ENCODE results near the gene JAKMIP1. TPM values are rescaled to one million over a fixed set of nuclear protein-coding genes. Genes with fewer than 3 reads are reported as not detected.
A peak's percentile ranks its signal among the peaks of the same experiment; 100 is the strongest.

Gene JAKMIP1
- total RNA-seq, 4 donors from 2014 or later: 0.26 to 0.48 TPM; not detected in 2

GRCh38 chr4:6002492-6002833, 197.9 kb downstream of the JAKMIP1 start:
- DNase-seq: no peak
- Histone ChIP-seq H3K9me3 (no peaks in the 10 kb centered on the region), H3K27me3 (no peaks in the 10 kb centered on the region), H3K4me3 (no peak overlapping the region), H3K4me1 (no peaks in the 10 kb centered on the region), H3K36me3 (no peaks in the 10 kb centered on the region), H3K27ac (no peak overlapping the region)
- TF ChIP-seq POLR2A (IDR thresholded peaks at IDR 0.05) (no peak), CTCF (IDR thresholded peaks at IDR 0.05) (no peak)
- intact Hi-C loops (cut with DNase I; ENCODE audit: low total_unique reads): no loop called here

GRCh38 chr4:6001680-6002491, 198.5 kb downstream of the JAKMIP1 start:
- H3K4me1 ChIP-seq: no peaks in the 10 kb centered on the region
- no peak for DNase-seq
- H3K36me3 ChIP-seq: no peaks in the 10 kb centered on the region
- no peaks in the 10 kb centered on the region for H3K27me3 ChIP-seq
- H3K4me3 ChIP-seq: no peak overlapping the region
- no peak for TF ChIP-seq CTCF (IDR thresholded peaks at IDR 0.05)
- TF ChIP-seq POLR2A (IDR thresholded peaks at IDR 0.05): no peak
- no peaks in the 10 kb centered on the region for H3K9me3 ChIP-seq
- no peak overlapping the region for H3K27ac ChIP-seq
- intact Hi-C loops (cut with DNase I; ENCODE audit: low total_unique reads): no loop called here

- DNase-seq: no peak
- intact Hi-C loops (cut with DNase I; ENCODE audit: low total_unique reads): no loop called here
- TF ChIP-seq POLR2A (IDR thresholded peaks at IDR 0.05) (no peak), CTCF (IDR thresholded peaks at IDR 0.05) (no peak)
- Histone ChIP-seq H3K4me3 (no peak overlapping the region), H3K27ac (no peak overlapping the region), H3K9me3 (no peaks in the 10 kb centered on the region), H3K27me3 (no peaks in the 10 kb centered on the region), H3K4me1 (no peaks in the 10 kb centered on the region), H3K36me3 (no peaks in the 10 kb centered on the region)
These were observed 200.5 kb downstream of the JAKMIP1 start for GRCh38 chr4:5999830-6000365.

GRCh38 chr4:5999356-5999755, 201.0 kb downstream of the JAKMIP1 start:
- Histone ChIP-seq H3K4me3 (no peak overlapping the region), H3K4me1 (no peaks in the 10 kb centered on the region), H3K36me3 (no peaks in the 10 kb centered on the region), H3K27ac (no peak overlapping the region), H3K9me3 (no peaks in the 10 kb centered on the region), H3K27me3 (no peaks in the 10 kb centered on the region)
- intact Hi-C loops (cut with DNase I; ENCODE audit: low total_unique reads): no loop called here
- no peak for TF ChIP-seq POLR2A (IDR thresholded peaks at IDR 0.05)
- no peak for TF ChIP-seq CTCF (IDR thresholded peaks at IDR 0.05)
- no peak for DNase-seq

GRCh38 chr4:5998333-5998936, 201.9 kb downstream of the JAKMIP1 start:
- Histone ChIP-seq H3K9me3 (no peaks in the 10 kb centered on the region), H3K4me1 (no peaks in the 10 kb centered on the region), H3K4me3 (no peak overlapping the region), H3K27ac (no peak overlapping the region), H3K27me3 (no peaks in the 10 kb centered on the region), H3K36me3 (no peaks in the 10 kb centered on the region)
- peak; percentile 34 to 40 for DNase-seq
- intact Hi-C loops (cut with DNase I; ENCODE audit: low total_unique reads): no loop called here
- TF ChIP-seq POLR2A (IDR thresholded peaks at IDR 0.05) (no peak), CTCF (IDR thresholded peaks at IDR 0.05) (peak; percentile 74 to 88 (median 76))
